Activated CD4-positive, alpha-beta T cell treated with anti-CD3 and anti-CD28 coated beads, Interleukin-2, amount 10 ng/mL, durations not matched to agents 24 days and 14 days (primary cell): ENCODE data around the gene LAMTOR3. TPM values are rescaled to one million over a fixed set of nuclear protein-coding genes. Genes with fewer than 3 reads are reported as not detected.
"Not testable (repeated sequence)": the region's sequence is repeated elsewhere in the genome, so short reads cannot be mapped to it uniquely, and the experiment has no call there.

ENCODE experiments used
- DNase-seq: peaks from one replicate; pipeline ENCODE4 v3.0.0; 2022
- H3K27ac Mint-ChIP-seq: one replicate; pipeline ENCODE4 v1.8.0; 2022; ENCODE audit warnings: mild to moderate bottlenecking, mixed read lengths
- H3K27me3 Mint-ChIP-seq: one replicate; pipeline ENCODE4 v1.8.0; 2022; ENCODE audit warnings: mixed read lengths
- H3K36me3 Mint-ChIP-seq: one replicate; pipeline ENCODE4 v1.8.0; 2022; ENCODE audit warnings: low read depth, mild to moderate bottlenecking, mixed read lengths
- H3K4me1 Mint-ChIP-seq: one replicate; pipeline ENCODE4 v1.8.0; 2021; ENCODE audit warnings: mixed read lengths
- H3K4me3 Mint-ChIP-seq: one replicate; pipeline ENCODE4 v1.8.0; 2022; ENCODE audit warnings: mild to moderate bottlenecking, moderate library complexity, mixed read lengths
- H3K9me3 Mint-ChIP-seq: one replicate; pipeline ENCODE4 v1.8.0; 2021; ENCODE audit warnings: mixed read lengths
- intact Hi-C: fragments of 100-400 bp; cut with micrococcal nuclease; formaldehyde crosslinking; loops from one replicate; pipeline ENCODE4 v1.15.1; 2023
- total RNA-seq: library from RNA; stranded (reverse); gene quantifications from 2 replicates; pipeline ENCODE4 v1.2.3, GENCODE V29; 2022

LAMTOR3 gene
- total RNA-seq, 1 donor from 2014 or later = 28.0 TPM

GRCh38 chr4:99835942-99836341 lies 58.3 kb downstream of the LAMTOR3 start:
- intact Hi-C loops = no loop called here
- no peaks in the 10 kb centered on the region for H3K27me3 Mint-ChIP-seq
- no peak overlapping the region for H3K4me3 Mint-ChIP-seq
- peaks cover 41% of the 10 kb centered on the region for H3K36me3 Mint-ChIP-seq
- H3K9me3 Mint-ChIP-seq = no peaks in the 10 kb centered on the region
- H3K4me1 Mint-ChIP-seq = peaks cover 21% of the 10 kb centered on the region
- H3K27ac Mint-ChIP-seq = no peak overlapping the region
- no peak for DNase-seq

DNA sequence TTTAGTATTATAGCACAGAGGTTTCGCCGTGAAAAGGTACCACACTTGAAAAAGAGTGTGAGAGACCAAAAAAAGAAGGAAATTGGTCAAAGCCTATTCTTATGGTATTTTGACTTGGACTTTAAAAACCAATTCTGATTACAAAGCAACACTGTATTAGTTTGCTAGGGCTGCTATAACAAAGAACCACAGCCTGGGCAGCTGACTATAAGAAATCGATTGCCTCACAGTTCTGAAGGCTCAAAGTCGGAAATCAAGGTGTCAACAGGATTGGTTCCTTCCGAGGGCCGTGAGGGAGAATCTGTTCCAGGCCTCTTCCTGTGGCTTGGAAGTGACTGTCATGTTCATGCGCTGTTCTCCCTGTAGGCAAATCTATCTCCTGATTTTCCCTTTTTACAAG lies 59.7 kb downstream of the LAMTOR3 start:
- no peaks in the 10 kb centered on the region for H3K27me3 Mint-ChIP-seq
- peaks cover 21% of the 10 kb centered on the region for H3K4me1 Mint-ChIP-seq
- no peaks in the 10 kb centered on the region for H3K9me3 Mint-ChIP-seq
- intact Hi-C loops = no loop called here
- no peak for DNase-seq
- H3K36me3 Mint-ChIP-seq = peaks cover 38% of the 10 kb centered on the region
- no peak overlapping the region for H3K4me3 Mint-ChIP-seq
- no peak overlapping the region for H3K27ac Mint-ChIP-seq

DNA sequence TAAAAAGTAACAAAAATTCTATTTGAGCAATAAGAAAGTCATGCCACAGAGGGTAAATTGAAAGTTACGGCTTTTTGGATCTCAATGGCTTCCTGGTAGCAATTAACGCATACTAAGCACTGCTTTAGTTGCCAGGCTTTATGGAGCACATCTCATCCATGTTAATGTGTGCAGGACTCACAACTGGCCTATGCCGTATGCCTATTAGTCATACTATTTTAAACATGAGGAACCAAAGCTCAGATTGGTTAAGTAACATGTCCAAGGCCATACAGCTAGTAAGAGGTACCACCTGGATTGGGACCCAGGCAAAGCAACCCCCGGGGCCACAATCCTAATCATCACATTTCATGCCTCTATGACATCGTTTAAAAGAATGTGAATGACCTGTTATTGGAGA lies 60.5 kb downstream of the LAMTOR3 start:
- intact Hi-C loops = no loop called here
- no peaks in the 10 kb centered on the region for H3K9me3 Mint-ChIP-seq
- no peak for DNase-seq
- no peak overlapping the region for H3K4me3 Mint-ChIP-seq
- H3K4me1 Mint-ChIP-seq = peaks cover 19% of the 10 kb centered on the region
- no peak overlapping the region for H3K27ac Mint-ChIP-seq
- peaks cover 32% of the 10 kb centered on the region for H3K36me3 Mint-ChIP-seq
- H3K27me3 Mint-ChIP-seq = no peaks in the 10 kb centered on the region

DNA sequence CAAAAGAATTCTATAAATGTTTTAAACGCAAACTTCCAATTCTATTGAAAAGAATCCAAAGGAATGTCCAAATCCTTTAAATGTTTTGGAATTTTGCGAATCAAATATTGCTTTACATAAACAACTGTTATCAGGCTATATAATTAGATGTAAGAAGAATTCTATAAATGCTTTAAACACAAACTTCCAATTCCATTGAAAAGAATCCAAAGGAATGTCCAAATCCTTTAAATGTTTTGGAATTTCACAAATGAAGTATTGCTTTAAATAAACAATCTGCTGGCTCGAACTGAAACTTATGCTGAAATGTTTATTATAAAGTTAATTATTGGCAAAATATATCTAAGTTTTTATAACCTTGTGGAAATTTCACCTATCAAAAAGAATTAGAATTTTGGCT lies 61.5 kb downstream of the LAMTOR3 start:
- H3K27ac Mint-ChIP-seq = no peak overlapping the region
- intact Hi-C loops = no loop called here
- peaks cover 28% of the 10 kb centered on the region for H3K36me3 Mint-ChIP-seq
- peaks cover 22% of the 10 kb centered on the region for H3K4me1 Mint-ChIP-seq
- no peaks in the 10 kb centered on the region for H3K27me3 Mint-ChIP-seq
- H3K9me3 Mint-ChIP-seq = no peaks in the 10 kb centered on the region
- no peak overlapping the region for H3K4me3 Mint-ChIP-seq
- no peak for DNase-seq

GRCh38 chr4:99832321-99832720 lies 61.9 kb downstream of the LAMTOR3 start:
- Mint-ChIP-seq H3K27ac (no peak overlapping the region), H3K4me3 (no peak overlapping the region)
- intact Hi-C loops = no loop called here

GRCh38 chr4:99830051-99830450 lies 64.2 kb downstream of the LAMTOR3 start:
- H3K9me3 Mint-ChIP-seq, H3K27ac Mint-ChIP-seq, H3K4me3 Mint-ChIP-seq, DNase-seq, intact Hi-C loops, H3K27me3 Mint-ChIP-seq: not testable (repeated sequence)
- Mint-ChIP-seq H3K36me3 (peaks cover 19% of the 10 kb centered on the region), H3K4me1 (peaks cover 35% of the 10 kb centered on the region)

More at GRCh38 chr4:99832321-99832720, 61.9 kb downstream of the LAMTOR3 start:
- Mint-ChIP-seq H3K36me3 (peaks cover 28% of the 10 kb centered on the region), H3K4me1 (peaks cover 27% of the 10 kb centered on the region), H3K27me3 (no peaks in the 10 kb centered on the region), H3K9me3 (no peaks in the 10 kb centered on the region)
- DNase-seq = no peak

- intact Hi-C loops = no loop called here
- Mint-ChIP-seq H3K9me3 (no peaks in the 10 kb centered on the region), H3K36me3 (peaks cover 26% of the 10 kb centered on the region), H3K4me1 (peaks cover 46% of the 10 kb centered on the region), H3K4me3 (no peak overlapping the region), H3K27me3 (no peaks in the 10 kb centered on the region), H3K27ac (no peak overlapping the region)
- DNase-seq = no peak
These were observed 65.8 kb downstream of the LAMTOR3 start for GRCh38 chr4:99828477-99828876.

Other genes starting within 250 kb of the LAMTOR3 start
- gene C4orf54, start 236.6 kb downstream of the LAMTOR3 start, total RNA-seq = not detected in 2 replicates
- gene DAPP1, start 77.6 kb downstream of the LAMTOR3 start, total RNA-seq = 28.4 and 29.5 TPM in 2 replicates
- 49.2 and 49.8 TPM in 2 replicates for gene DNAJB14, start 52.2 kb upstream of the LAMTOR3 start, total RNA-seq
- gene H2AZ1, start 55.8 kb upstream of the LAMTOR3 start, total RNA-seq = 477 TPM in 2 replicates